DMS53 treated with DMSO at 0.1 percent for 48 hours (cell line): ENCODE results near the gene MOCOS.
"Not testable (repeated sequence)": the region's sequence is repeated elsewhere in the genome, so short reads cannot be mapped to it uniquely, and the experiment has no call there.

ENCODE experiments used
- DNase-seq: peaks from one replicate; lab custom pipeline; 2025; ENCODE audit not compliant: unreplicated experiment; lab: John Stamatoyannopoulos, UW

Gene MOCOS, protein sequence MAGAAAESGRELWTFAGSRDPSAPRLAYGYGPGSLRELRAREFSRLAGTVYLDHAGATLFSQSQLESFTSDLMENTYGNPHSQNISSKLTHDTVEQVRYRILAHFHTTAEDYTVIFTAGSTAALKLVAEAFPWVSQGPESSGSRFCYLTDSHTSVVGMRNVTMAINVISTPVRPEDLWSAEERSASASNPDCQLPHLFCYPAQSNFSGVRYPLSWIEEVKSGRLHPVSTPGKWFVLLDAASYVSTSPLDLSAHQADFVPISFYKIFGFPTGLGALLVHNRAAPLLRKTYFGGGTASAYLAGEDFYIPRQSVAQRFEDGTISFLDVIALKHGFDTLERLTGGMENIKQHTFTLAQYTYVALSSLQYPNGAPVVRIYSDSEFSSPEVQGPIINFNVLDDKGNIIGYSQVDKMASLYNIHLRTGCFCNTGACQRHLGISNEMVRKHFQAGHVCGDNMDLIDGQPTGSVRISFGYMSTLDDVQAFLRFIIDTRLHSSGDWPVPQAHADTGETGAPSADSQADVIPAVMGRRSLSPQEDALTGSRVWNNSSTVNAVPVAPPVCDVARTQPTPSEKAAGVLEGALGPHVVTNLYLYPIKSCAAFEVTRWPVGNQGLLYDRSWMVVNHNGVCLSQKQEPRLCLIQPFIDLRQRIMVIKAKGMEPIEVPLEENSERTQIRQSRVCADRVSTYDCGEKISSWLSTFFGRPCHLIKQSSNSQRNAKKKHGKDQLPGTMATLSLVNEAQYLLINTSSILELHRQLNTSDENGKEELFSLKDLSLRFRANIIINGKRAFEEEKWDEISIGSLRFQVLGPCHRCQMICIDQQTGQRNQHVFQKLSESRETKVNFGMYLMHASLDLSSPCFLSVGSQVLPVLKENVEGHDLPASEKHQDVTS

DNA sequence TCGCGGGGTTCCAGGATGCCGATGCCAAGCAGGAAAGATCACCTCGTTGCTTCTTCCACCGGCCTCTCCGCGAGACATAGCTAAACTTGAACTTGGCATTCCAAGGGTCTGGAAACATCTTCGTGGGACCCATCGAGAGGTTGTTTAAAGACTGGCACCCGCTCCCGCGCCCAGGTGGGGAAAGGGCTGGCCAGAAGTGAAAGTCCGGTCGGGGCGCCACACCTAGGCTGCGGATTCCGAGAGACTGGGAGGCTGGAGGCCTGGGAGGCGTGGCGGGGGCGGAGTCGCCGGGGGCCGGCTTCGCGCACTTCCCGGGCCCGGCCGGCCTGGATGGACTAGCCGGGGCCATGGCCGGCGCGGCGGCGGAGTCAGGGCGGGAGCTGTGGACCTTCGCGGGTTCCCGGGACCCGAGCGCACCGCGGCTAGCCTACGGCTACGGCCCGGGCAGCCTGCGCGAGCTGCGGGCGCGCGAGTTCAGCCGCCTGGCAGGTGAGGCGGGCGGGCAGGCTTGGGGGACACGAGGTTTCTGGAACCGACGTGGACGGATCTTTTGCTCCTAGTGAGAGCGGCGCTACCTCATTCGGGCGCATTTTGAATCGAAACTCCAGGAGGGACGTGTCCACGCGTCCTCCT lies at the start of gene MOCOS:
MOCOS (plus strand) TSS at position 305 of the 633 bp plus-strand sequence; CDS start at position 348, 43 bp downstream.
- peak; percentile 46 for DNase-seq

DNA sequence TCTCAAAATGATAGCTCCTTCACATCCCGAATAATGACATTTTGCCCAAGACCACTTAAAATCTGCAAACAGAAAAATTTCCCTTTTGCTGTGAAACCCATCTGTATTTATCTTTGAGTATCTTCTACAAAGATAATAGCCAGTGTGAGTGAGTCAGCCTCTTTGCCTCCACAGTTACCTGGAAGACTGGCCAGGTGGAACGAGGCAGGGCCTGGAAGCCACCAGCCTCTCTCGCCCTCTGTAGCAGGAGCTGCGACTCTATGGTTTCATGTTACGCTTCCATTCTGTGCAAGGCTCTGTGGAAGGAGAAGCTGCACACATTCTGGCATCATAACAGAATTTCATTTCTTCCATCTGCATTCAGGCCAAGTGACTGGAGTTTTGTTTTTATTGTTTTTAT lies 48.1 kb upstream of the MOCOS start:
- peak; percentile 78 for DNase-seq

DNA sequence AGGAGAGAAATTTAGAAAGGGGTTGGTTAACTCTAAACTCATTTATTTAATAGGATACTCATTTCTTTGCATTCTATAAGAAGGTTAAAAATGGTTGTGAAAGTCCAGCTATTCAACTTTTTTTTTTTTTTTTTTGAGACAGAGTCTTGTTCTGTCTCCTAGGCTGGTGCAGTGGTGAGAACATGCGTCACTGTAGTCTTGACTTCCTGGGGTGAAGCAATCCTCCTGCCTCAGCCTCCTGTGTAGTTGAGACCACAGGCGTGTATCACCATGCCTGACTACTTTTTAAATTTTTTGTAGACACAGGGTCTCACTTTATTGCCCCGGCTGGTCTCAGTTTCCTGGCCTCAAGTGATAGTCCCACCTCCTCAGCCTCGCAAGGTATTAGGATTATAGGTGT lies 45.7 kb upstream of the MOCOS start:
- DNase-seq: no peak

DNA sequence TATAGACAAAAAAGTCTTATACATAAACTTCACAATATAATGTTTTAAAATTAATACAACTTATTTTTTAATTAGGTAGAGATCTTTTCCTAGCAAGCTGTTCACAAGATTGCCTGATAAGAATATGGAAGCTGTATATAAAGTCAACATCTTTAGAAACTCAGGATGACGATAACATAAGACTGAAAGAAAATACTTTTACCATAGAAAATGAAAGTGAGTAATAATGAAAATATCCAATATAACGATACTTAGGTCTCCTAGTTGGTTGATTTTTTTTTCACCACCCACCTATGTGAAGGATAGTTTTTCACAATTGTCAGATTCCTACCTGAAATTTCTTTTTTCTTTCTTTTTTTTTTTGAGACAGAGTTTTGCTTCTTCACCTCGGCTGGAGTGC lies 44.5 kb upstream of the MOCOS start:
- DNase-seq: no peak

DNA sequence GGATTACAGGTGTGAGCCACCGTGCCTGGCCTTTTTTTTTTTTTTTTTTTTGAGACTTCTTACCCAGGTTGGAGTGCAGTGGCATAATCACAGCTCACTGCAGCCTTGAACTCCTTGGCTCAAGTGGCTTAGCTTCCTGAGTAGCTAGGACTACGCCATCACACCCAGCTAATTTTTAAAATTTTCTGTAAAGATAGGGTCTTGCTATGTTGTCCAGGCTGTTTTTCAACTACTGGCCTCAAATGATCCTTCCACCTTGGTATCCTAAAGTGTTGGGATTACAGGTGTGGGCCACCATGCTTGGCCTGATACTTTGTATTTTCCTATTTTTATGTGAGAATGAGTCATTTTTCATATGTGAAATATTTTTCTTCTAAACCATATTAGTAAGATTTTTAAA lies 43.9 kb upstream of the MOCOS start:
- DNase-seq: no peak

DNA sequence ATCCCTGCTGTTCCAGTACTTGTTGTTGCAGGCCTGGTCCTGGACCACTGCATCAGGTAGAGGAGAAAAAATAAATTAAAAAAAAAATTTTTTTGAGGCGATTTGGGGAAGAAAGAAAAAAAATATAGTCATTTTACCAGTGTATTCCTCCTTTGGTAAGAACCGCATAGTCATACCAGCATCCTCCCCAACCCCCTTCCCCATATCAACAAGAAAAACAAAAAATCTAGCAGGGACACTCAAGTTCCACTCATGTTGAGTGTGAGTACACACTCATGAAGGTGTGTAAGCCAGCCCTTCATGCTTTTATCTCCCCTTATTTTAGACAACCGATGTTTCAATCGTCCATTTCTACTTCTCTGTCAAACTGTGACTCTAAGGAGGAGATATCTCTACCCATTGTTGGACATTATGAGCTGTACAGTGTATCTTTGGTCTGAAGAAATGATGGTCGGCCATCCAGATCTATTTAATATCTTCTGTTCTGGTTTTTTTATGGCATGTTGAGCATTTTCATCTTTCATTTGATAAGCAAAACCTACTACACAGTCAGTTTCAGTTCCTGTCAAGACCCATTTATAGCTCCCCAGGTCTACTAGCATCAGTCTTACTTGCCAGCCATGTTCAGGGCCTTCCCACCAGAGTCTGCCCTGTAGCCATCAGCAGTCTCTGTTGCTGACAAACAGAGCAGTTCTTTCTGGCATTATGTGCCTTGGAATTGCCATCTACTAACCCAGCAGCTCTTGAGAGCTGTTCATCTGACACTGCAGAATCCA lies 37.6 kb upstream of the MOCOS start:
- DNase-seq: no peak

DNA sequence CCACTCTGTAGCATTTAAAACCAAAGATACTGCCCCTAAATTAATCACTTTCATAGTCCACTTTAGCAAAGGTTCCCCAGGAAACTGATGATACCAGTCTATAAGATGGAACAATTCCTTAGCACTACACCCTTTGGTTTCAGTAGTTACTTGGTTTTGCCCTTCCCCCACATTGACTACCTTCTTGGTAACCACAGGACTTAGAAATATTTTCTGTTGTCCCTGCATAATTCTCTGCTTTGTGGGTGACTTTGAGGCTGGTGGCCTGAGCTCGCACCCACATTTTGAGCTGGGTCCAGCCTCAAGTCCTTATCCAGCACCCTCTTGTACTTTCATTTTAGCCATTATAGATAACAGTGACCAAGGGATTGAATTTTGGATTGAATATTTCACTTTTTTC lies 34.5 kb upstream of the MOCOS start:
- DNase-seq: no peak

DNA sequence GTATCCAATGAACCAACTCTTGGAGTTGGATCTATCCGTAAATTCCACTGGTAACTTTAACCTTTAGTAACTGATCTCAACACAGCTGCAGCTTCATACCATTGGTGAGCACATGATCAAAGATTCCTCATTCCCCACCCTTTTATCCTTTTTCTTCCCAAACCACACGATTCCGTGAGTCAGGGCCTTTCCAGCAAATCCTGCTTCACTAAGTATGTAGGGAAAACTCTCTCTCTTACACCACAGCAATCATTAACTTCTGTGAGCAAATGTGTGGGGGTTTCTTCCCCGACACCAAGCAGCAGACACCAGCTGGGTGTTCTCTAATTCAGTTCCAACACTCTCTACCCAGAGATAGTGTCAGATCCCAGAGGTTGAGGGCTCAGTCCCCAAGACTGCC lies 34.1 kb upstream of the MOCOS start:
- DNase-seq: no peak

DNA sequence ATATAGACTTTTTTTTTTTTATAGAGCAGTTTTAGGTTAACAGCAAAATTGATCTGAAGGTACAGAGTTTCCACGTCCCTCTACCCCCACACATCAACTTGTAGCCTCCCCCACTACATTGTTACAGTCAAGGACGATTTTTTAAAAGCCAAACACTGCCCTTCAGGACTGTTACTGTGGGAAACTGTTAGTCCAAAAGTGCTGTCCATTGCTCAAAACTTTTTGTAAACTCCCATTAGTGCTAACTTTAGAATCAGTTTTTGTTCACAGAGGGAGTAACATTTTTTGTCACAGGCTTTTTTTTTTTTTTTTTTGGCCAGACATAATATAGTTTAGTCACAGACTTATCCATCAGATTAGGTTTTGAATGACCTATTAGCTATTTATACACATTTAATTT lies 33.5 kb upstream of the MOCOS start:
- DNase-seq: no peak

DNA sequence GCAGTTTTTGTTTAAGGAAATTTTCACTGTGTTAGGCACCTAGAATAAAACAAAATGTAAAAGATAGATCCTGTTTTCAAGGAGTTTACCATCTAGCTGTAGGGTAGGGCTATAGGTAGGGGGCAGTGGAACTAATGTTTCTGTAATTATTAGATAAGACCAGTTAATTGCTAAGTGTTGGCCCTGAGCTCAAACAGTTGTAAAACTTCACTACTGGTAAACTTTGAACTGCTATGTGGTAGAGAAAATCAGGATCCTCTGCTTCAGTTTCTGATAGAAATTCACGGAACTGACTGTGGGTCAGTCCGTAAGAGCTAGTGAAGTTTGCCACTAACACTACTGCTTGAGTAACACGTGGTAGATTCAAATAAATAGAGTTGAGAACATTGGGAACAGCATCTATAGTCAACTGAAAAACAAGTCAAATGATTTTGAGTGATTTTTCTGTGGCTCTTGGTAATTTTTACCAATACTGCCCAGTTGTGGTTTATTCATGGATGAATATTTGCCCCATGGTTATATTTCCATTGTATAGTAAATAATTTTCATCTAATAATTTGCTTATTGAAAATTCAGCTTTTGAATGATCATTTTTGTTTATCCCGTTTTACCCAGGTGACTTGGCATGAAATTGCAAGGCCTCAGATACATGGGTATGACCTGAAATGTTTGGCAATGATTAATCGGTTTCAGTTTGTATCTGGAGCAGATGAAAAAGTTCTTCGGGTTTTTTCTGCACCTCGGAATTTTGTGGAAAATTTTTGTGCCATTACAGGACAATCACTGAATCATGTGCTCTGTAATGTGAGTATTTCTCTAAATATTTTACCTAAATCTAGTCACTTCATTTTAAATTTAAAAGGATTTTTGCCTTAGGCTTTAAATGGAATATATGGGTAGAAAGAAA lies 31.2 kb upstream of the MOCOS start:
- no peak for DNase-seq

DNA sequence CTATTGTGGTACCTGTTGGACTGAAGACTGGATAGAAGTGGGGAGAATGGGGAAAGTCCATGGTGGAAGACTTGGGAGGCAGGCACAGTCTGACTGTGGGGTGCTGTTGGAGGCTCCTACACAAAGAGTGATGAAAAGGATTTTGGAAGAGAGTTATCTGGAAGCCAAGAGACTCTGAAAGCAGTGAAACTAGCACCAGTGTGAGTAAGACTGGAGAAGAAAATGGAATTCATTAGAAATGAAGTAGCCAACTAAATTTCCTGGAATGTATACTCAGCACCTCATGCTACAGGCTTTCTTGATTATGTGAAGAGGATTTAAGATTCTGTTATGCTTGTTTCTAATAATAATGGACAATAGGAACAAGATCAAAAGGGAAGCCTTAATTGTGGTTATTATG lies 29.9 kb upstream of the MOCOS start:
- no peak for DNase-seq

DNA sequence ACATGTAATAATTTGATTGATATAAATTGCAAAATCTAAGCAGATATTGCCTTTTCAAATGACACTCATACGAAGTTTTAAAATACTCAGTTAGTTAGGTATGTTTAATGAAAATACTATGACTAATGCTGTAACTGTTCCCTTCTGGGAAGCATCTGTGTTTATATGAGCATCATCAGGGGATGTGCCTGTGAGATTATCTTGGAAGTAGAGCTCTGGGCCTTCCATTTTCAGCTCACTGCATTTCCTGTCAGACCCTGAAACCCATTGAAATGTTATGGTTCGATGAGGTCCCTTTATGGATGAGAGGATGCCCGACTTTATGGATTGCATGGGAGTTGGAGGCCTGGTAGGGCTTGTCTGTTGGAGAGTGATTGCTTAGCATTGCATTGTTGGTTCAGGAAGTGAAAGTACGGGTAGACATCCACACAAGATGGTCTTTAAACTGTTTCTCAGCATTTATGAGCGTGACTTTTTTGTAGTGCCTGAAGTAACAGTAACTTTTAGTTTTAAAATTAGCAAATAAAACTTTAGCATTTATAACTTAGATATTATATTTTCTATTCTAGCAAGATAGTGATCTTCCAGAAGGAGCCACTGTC lies 28.9 kb upstream of the MOCOS start:
- DNase-seq: no peak

DNA sequence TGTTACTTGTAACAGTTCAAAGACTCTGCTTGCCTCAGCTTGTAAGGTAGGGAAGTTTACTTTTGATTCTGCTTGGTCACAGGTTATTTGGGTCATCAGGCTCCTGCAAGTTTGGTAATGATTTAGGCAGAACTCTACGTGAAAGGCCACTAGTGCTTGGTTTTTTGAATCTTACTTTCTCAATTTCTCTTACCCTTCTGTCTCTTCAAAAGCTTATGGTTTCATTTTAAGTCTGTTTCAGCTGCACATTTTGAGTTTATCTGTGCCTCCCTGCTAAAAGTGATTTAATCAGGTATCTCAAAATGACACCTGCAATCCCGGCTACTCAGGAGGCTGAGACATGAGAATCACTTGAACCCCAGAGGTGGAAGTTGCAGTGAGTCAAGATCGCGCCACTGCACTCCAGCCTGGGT lies 26.3 kb upstream of the MOCOS start:
- no peak for DNase-seq

DNA sequence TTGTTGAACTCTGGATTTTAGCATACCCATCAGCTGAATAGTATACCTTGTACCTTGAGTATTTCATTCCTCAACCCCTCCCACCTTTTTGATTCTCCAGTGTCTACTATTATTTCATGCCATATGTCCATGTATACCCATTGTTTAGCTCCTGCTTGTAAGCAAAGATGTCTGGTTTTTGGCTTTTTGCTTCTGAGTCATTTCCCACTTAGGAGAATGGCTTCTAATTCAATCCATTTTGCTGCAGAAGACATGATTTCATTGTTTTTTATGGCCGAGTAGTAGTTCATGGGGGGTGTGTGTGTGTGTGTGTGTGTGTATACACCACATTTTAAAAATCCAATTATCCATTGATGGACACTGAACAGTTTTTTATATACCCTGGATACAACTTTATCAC lies 24.3 kb upstream of the MOCOS start:
- no peak for DNase-seq

DNA sequence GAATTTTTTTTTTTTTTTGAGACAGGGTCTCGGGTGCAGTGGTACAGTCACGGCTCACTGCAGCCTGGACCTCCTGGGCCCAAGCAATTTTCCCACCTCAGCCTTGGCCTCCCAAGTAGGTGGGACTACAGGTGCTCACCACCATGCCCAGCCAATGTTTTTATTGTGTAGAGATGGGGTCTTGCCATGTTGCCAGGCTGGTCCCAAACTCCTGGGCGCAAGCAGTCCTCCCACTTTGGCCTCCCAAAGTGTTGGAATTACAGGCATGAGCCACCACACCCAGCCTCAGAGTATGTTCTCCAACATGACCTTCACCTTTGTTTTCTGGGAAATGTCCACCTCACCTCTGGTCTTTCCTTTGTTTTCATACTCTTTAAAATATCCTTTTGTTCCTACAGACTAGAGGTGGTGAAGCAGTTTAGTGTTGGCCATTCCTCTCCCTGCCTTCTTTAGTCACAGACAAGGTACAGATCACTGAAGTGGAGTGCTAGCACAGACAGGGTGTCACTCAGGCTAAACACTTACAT lies 19.5 kb upstream of the MOCOS start:
- no peak for DNase-seq

DNA sequence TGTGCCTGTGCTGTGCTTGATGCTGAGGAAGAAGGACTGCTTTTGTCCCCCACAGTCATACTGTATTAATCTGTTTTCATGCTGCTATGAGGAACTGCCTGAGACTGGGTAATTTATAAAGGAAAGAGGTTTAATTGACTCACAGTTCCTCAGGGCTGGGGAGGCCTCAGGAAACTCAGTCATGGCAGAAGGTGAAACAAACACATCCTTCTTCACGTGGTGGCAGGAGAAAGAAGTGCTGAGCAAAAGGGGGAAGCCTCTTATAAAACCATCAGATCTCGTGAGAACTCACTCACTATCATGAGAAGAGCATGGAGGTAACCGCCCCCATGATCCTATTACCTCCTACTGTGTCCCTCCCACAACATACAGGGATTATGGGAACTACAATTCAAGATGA lies 19.0 kb upstream of the MOCOS start:
- not testable (repeated sequence) for DNase-seq

DNA sequence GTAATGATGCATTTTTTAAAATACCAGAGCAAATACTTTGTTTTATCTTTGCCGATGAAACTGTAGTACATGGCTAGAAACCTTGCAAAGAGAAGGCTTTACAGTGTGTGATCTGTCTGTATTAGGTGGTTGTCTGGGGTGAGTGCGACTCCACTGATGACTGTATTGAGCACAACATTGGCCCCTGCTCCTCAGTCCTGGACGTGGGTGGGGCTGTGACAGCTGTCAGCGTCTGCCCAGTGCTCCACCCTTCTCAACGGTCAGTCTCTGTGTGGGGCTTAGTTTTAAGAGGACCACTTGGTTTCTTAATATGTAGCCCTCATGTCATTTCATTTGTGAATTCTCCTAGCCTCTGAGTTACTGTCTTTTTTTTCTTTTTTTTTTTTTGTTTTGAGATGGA lies 17.4 kb upstream of the MOCOS start:
- no peak for DNase-seq

DNA sequence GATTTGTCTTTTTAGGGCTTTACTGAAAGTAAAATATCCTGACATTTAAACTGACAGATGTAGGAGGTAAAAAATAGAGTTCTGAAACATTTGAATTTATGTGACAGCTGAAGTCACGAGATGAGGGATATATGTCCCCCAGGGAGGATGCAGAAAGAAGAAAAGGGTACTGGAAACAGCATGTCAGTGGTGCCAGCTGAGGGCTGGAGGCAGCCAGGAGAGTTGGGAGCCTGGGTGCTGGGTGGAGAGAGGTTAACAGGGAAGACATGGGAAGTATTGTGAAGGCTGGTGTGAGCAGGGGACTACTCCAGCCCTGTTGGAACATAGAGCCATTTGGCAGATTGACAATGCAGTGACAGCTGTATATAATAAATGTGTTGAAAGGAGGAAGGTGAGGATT lies 11.8 kb upstream of the MOCOS start:
- DNase-seq: no peak

DNA sequence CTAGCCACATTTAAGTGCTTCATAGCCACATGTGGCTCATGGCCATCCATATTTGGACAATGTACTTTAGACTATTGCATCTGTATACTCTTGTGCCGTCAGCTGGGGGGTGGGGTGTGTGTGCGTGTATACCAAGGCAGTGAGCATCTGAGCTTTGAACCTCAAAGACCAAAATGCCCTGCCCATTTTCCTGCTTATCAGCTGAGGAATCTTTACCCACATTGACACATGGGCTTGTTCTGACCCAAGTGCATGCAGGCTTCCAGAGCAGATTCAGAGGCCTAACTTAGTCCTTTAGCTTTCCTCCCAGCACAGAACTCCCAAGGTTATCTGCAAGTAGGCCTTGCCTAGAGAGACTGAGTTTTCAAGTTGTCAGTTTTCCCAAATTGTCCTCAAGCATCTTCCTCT lies 11.1 kb upstream of the MOCOS start:
- DNase-seq: no peak
